Activated naive CD8-positive, alpha-beta T cell treated with anti-CD3 and anti-CD28 coated beads for 36 hours (primary cell): ENCODE results near the gene YAE1. TPM values are rescaled to one million over a fixed set of nuclear protein-coding genes. Genes with fewer than 3 reads are reported as not detected.

Source experiments
- DNase-seq: peaks from one replicate; pipeline ENCODE4 v3.0.0; 2021
- H3K27ac Mint-ChIP-seq: one replicate; pipeline ENCODE4 v1.8.0; 2022; ENCODE audit warnings: mild to moderate bottlenecking, moderate library complexity, mixed read lengths
- H3K27me3 Mint-ChIP-seq: one replicate; pipeline ENCODE4 v1.8.0; 2022; ENCODE audit warnings: mild to moderate bottlenecking, mixed read lengths
- H3K36me3 Mint-ChIP-seq: one replicate; pipeline ENCODE4 v1.8.0; 2021; ENCODE audit warnings: mild to moderate bottlenecking, mixed read lengths
- H3K4me1 Mint-ChIP-seq: one replicate; pipeline ENCODE4 v1.8.0; 2021; ENCODE audit warnings: mixed read lengths
- H3K4me3 Mint-ChIP-seq: one replicate; pipeline ENCODE4 v1.8.0; 2022; ENCODE audit warnings: mild to moderate bottlenecking, moderate library complexity, mixed read lengths
- H3K9me3 Mint-ChIP-seq: one replicate; pipeline ENCODE4 v1.8.0; 2022; ENCODE audit warnings: mixed read lengths
- total RNA-seq, 2 experiments: library from RNA; stranded (reverse); gene quantifications; one replicate each; pipeline ENCODE4 v1.2.3, GENCODE V29; 2021

Gene YAE1
- total RNA-seq, 2 experiments from 2014 or later = 11.2 to 12.5 TPM

GRCh38 chr7:39580149-39580874, 14.1 kb downstream of the YAE1 start:
- peak overlapping the region; percentile 76 for H3K27ac Mint-ChIP-seq
- H3K27me3 Mint-ChIP-seq = no peaks in the 10 kb centered on the region
- H3K9me3 Mint-ChIP-seq = no peaks in the 10 kb centered on the region
- peak; percentile 72 for DNase-seq
- H3K4me3 Mint-ChIP-seq = no peak overlapping the region
- no peaks in the 10 kb centered on the region for H3K36me3 Mint-ChIP-seq
- peaks cover 22% of the 10 kb centered on the region for H3K4me1 Mint-ChIP-seq

DNA sequence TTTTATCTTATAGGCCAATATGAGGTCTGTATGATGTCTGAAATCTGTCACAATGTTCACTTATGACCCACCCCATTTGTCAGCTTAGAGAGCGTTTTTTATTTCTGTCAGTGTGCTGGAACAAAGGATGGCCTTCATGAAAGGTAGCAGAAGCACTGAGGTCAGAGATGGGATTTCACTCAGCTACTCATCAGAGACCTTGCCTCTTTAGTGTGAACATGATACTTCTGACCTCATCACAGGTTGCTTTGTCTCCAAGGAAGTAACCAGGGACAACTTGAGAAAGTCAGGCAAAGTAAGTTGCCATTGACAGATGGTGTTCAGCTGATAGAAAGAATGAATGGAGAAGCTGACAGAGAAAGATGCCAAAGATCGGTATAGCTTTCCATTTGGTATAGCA, 16.3 kb downstream of the YAE1 start:
- DNase-seq = no peak
- peaks cover 28% of the 10 kb centered on the region for H3K4me1 Mint-ChIP-seq
- no peaks in the 10 kb centered on the region for H3K9me3 Mint-ChIP-seq
- no peak overlapping the region for H3K27ac Mint-ChIP-seq
- no peaks in the 10 kb centered on the region for H3K36me3 Mint-ChIP-seq
- no peaks in the 10 kb centered on the region for H3K27me3 Mint-ChIP-seq
- no peak overlapping the region for H3K4me3 Mint-ChIP-seq

DNA sequence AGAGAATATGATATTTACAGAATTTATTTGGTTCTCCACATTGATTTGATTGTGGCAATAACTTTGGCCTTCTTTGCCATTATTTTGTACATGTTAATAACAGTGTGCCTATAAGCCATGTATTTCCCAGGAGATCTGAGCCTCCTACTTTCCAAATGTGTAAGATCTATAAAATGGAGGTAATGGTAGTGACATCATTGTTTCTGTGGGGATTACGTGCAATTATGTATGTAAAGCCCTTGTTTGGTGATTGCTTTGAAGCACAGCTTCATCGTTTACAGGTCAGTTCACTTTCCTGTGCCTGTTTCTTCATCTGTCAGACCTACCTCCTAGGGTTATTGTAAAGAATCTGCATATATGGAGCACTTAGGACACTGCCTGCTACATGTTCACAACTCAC, 17.3 kb downstream of the YAE1 start:
- DNase-seq = no peak
- no peak overlapping the region for H3K27ac Mint-ChIP-seq
- H3K4me3 Mint-ChIP-seq = no peak overlapping the region
- no peaks in the 10 kb centered on the region for H3K9me3 Mint-ChIP-seq
- H3K4me1 Mint-ChIP-seq = peaks cover 34% of the 10 kb centered on the region
- H3K36me3 Mint-ChIP-seq = no peaks in the 10 kb centered on the region
- H3K27me3 Mint-ChIP-seq = no peaks in the 10 kb centered on the region

DNA sequence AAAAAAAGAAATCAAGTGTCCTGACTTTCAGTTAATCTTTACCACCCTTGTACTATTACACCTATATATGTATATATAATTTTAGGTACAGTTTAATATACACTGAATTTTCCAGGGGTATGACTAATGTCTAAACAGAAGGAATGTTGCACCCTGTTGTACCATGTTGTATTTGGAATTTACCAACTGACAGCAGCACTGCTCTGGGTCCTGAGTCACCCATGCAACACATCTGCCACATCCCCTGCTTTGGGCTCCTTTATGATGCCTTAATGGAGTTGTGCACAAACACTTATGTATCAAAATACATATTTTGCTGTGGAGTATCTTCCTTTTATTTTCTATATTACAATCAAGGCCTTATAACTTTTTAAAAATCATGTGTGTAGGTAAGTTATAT, 21.2 kb downstream of the YAE1 start:
- Mint-ChIP-seq H3K27me3 (no peaks in the 10 kb centered on the region), H3K9me3 (no peaks in the 10 kb centered on the region), H3K36me3 (no peaks in the 10 kb centered on the region), H3K4me1 (peaks cover 52% of the 10 kb centered on the region), H3K4me3 (no peak overlapping the region), H3K27ac (no peak overlapping the region)
- no peak for DNase-seq

- H3K27me3 Mint-ChIP-seq = no peaks in the 10 kb centered on the region
- no peak overlapping the region for H3K27ac Mint-ChIP-seq
- no peak overlapping the region for H3K4me3 Mint-ChIP-seq
- no peaks in the 10 kb centered on the region for H3K36me3 Mint-ChIP-seq
- peaks cover 49% of the 10 kb centered on the region for H3K4me1 Mint-ChIP-seq
- H3K9me3 Mint-ChIP-seq = no peaks in the 10 kb centered on the region
- DNase-seq = no peak
These were observed 22.2 kb downstream of the YAE1 start for GRCh38 chr7:39588416-39588815.

DNA sequence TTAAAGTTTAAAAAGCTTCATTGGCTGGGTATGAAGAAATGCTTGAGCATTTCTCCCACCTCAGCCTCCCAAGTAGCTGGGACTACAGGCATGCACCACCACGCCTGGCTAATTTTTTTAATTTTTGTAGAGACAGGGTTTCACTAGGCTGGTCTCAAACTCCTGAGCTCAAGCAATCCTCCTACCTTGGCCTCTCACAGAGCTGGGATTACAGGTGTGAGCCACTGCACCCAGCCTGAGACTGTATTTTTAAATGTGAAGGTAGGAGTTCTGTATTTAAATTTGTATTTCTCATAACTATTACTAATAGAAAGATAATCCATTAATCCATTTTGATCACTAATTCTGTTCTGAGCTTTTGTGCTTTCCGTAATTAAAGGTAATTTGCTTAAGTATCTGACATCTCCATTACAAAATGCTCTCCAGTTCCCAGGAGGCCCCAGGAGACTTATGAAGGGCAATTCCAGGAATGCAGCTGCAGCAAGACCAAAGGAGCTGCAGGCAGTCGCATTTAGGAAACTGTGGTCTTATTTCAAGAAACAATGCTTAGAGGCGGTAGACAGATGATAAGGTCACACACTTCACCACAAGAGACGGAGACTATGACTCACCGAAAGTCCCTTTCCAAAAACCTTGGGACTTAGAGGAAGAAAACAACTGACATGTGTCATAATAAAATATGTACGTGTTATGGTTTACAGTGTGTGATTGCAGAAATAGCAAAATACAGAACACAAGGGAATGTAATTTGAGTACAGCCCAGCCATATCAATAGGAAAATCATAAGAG, 23.3 kb downstream of the YAE1 start:
- Mint-ChIP-seq H3K4me3 (peak overlapping the region; percentile 26), H3K27ac (peak overlapping the region; percentile 81), H3K36me3 (no peaks in the 10 kb centered on the region), H3K4me1 (peaks cover 48% of the 10 kb centered on the region), H3K27me3 (no peaks in the 10 kb centered on the region), H3K9me3 (peaks cover 3% of the 10 kb centered on the region)
- peak; percentile 74 for DNase-seq

DNA sequence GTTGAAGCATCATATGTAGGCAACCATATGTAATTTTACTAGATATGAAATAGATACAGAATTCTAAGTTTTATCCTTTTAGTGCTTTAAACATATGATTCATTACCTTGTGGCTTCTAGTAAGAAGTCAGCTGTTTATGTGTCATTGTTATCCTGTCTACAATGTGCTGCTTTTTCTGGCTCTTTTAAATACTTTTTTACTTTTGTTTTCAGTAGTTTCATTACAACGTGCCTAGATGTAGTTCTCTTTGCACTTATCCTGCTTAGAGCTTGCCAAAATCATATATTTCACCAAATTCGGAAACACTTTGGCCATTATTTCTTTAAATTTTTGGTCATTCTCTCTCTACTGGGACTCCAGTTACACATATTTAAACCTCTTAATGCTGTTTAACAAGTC, 26.4 kb downstream of the YAE1 start:
- no peaks in the 10 kb centered on the region for H3K36me3 Mint-ChIP-seq
- peaks cover 3% of the 10 kb centered on the region for H3K9me3 Mint-ChIP-seq
- DNase-seq = no peak
- H3K4me3 Mint-ChIP-seq = peak overlapping the region; percentile 43
- peaks cover 42% of the 10 kb centered on the region for H3K4me1 Mint-ChIP-seq
- no peaks in the 10 kb centered on the region for H3K27me3 Mint-ChIP-seq
- peak overlapping the region; percentile 76 for H3K27ac Mint-ChIP-seq

- Mint-ChIP-seq H3K27me3 (no peaks in the 10 kb centered on the region), H3K36me3 (no peaks in the 10 kb centered on the region), H3K4me3 (no peak overlapping the region), H3K9me3 (peaks cover 3% of the 10 kb centered on the region), H3K27ac (no peak overlapping the region), H3K4me1 (peaks cover 28% of the 10 kb centered on the region)
- DNase-seq = no peak
These were observed 28.9 kb downstream of the YAE1 start for GRCh38 chr7:39594988-39595620.

DNA sequence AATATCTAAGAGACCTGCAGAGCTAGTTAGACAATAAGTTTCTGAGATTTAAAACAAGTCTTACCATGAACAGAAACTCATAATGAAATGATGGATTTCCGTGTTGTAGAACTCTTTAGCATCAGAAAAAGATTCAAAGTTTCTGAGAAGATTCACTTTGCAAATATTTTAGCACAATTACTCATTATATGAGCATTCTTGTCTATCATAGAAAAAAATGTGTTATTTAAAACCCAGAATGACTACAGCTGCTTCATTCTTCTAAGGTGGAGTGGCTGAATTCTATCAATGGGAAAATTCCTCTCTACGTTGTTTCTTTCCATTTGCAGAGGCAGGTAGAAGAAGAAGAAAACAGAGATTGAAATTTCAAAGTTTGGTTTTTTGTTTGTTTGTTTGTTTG, 36.1 kb downstream of the YAE1 start:
- H3K9me3 Mint-ChIP-seq = peaks cover 3% of the 10 kb centered on the region
- no peak overlapping the region for H3K27ac Mint-ChIP-seq
- no peaks in the 10 kb centered on the region for H3K36me3 Mint-ChIP-seq
- no peaks in the 10 kb centered on the region for H3K27me3 Mint-ChIP-seq
- DNase-seq = no peak
- H3K4me1 Mint-ChIP-seq = peaks cover 33% of the 10 kb centered on the region
- H3K4me3 Mint-ChIP-seq = no peak overlapping the region

DNA sequence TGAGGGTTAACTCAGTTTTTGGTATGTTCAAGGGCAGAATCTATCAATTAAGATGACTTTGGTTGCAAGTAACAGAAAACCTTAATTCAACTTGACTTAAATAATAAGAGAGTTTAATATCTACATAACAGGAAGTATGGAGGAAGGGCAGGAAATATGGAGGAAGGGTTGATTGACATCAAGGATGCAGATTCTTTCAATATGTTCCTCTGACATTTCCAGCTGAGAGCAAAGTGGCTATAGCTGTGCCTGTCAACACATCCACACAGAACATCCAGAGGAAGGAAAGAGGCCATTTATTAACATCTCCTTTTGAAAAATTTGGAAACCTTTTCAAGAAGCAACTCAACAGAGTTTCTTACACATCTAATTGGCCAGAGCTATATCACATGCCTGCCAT, 37.7 kb downstream of the YAE1 start:
- H3K36me3 Mint-ChIP-seq = no peaks in the 10 kb centered on the region
- peaks cover 3% of the 10 kb centered on the region for H3K9me3 Mint-ChIP-seq
- DNase-seq = no peak
- peak overlapping the region; percentile 6 for H3K27ac Mint-ChIP-seq
- peaks cover 41% of the 10 kb centered on the region for H3K4me1 Mint-ChIP-seq
- no peaks in the 10 kb centered on the region for H3K27me3 Mint-ChIP-seq
- H3K4me3 Mint-ChIP-seq = no peak overlapping the region

DNA sequence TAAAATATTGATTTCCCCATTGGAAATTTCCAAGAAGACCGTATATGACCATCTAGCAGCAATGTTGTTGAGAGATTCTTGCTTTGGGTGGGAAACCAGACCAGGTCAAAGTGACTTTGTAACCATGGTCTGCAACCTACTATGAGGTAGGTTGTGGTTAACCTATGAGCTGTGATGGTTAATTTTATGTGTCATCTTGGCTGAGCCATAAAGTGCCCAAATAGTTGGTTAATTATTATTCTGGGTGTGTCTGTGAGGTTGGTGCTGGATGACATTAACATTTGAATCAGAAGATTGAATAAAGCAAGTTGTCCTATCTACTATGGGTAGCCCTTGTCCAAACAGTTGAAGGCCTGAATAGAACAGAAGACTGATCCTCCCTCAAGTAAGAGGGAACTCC, 38.9 kb downstream of the YAE1 start:
- H3K9me3 Mint-ChIP-seq = peaks cover 3% of the 10 kb centered on the region
- H3K4me3 Mint-ChIP-seq = no peak overlapping the region
- H3K4me1 Mint-ChIP-seq = peaks cover 49% of the 10 kb centered on the region
- peak overlapping the region; percentile 42 for H3K27ac Mint-ChIP-seq
- DNase-seq = no peak
- peaks cover 4% of the 10 kb centered on the region for H3K27me3 Mint-ChIP-seq
- no peaks in the 10 kb centered on the region for H3K36me3 Mint-ChIP-seq

DNA sequence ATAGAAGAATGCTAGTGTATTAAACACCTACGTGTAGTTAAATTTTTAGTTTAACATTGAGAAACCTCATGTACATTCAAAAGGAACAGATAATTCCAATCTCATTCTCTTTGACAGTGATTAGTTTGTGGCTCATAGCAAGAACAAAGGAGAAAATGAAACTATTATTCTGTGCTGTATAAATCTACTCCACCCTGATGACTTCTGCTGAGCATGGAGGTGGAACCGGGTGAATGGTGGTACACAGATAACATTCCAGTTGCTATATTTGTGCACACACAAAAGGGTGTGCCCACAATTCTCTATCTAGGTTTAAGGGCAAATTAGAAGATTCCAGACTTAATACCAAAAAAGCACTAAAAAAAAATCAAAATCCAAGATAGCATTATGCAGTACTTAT, 40.1 kb downstream of the YAE1 start:
- Mint-ChIP-seq H3K36me3 (no peaks in the 10 kb centered on the region), H3K27me3 (peaks cover 5% of the 10 kb centered on the region), H3K4me1 (peaks cover 49% of the 10 kb centered on the region), H3K9me3 (peaks cover 3% of the 10 kb centered on the region), H3K27ac (no peak overlapping the region), H3K4me3 (no peak overlapping the region)
- no peak for DNase-seq

DNA sequence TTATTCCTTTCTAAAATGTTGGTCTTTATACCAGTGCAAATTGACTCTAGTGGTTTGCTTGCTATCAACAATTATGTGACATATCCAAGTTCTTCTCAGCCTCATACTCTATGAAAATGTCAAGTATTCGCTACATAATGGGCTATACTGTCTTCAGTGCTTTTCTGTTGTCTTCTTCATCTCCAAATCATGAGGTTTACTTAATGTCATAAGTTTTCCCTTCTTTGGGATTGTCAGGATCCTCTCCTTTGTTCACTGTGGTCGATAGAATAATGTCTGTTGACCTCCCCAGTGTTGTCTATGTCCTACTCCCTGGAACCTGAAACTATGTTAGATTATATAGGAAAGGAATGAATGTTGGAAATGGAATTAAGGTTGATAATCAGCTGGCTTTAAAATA, 40.7 kb downstream of the YAE1 start:
- H3K27me3 Mint-ChIP-seq = peaks cover 5% of the 10 kb centered on the region
- no peak overlapping the region for H3K4me3 Mint-ChIP-seq
- no peaks in the 10 kb centered on the region for H3K36me3 Mint-ChIP-seq
- peaks cover 49% of the 10 kb centered on the region for H3K4me1 Mint-ChIP-seq
- no peak for DNase-seq
- peaks cover 3% of the 10 kb centered on the region for H3K9me3 Mint-ChIP-seq
- H3K27ac Mint-ChIP-seq = no peak overlapping the region

DNA sequence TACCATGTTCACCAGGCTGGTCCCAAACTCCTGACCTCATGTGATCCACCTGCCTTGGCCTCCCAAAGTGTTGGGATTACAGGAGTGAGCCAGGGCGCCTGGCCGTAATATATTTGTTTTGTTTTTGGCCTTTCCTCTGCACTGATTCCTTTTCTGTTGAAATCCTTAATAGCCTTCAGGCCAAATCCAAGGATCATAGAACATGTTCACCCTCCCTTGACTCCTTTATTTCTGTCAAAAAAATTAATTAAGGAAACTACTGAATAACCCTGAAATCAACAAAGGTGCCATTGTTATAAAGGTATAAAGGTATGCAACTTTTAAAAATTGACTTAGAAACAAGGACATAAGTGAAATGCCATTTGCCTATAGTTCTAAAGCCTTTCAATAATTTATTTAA, 41.7 kb downstream of the YAE1 start:
- no peaks in the 10 kb centered on the region for H3K36me3 Mint-ChIP-seq
- H3K27ac Mint-ChIP-seq = no peak overlapping the region
- H3K27me3 Mint-ChIP-seq = peaks cover 9% of the 10 kb centered on the region
- DNase-seq = no peak
- H3K9me3 Mint-ChIP-seq = peaks cover 3% of the 10 kb centered on the region
- H3K4me1 Mint-ChIP-seq = peaks cover 49% of the 10 kb centered on the region
- no peak overlapping the region for H3K4me3 Mint-ChIP-seq

GRCh38 chr7:39608278-39608677, 42.1 kb downstream of the YAE1 start:
- Mint-ChIP-seq H3K4me1 (peaks cover 49% of the 10 kb centered on the region), H3K27ac (no peak overlapping the region), H3K9me3 (peaks cover 3% of the 10 kb centered on the region), H3K27me3 (peaks cover 12% of the 10 kb centered on the region), H3K36me3 (no peaks in the 10 kb centered on the region), H3K4me3 (peak overlapping the region; percentile 1)
- DNase-seq = no peak
